ENCODE measurements around the gene TYW3. TPM values are rescaled to one million over a fixed set of nuclear protein-coding genes. Genes with fewer than 3 reads are reported as not detected.

TYW3 gene
- total and polyA plus RNA-seq, 2 of the 13 experiments (the other 11 are each of a cell fraction or from before 2014, with no cell fraction given): 17.6 to 45.8 TPM

- TF ChIP-seq HNF1B (CRISPR knock-in tag; IDR thresholded peaks at IDR 0.05) (no peak), ZNF747 (CRISPR knock-in tag; IDR thresholded peaks at IDR 0.05; ENCODE audit: borderline replicate concordance) (no peak), ZNF703 (CRISPR knock-in tag; IDR thresholded peaks at IDR 0.05; ENCODE audit: borderline replicate concordance) (no peak)
Observed at GRCh38 chr1:74790453-74790852, 57.5 kb downstream of the TYW3 start (continued).

- no peaks in the 10 kb centered on the region for H3K36me3 ChIP-seq (replicated peaks in 1 of 2; ENCODE audit: control insufficient read depth in 1 of 2, insufficient read depth in 2 of 2, low read length in 2 of 2)
- no peak overlapping the region for H3K9ac ChIP-seq (ENCODE audit: insufficient read depth, low read depth, low read length)
- in situ Hi-C loops (cut with HindIII; ENCODE audit: extremely low pct_ligation_motif_present, low pct_unique_long_range_greater_than_20kb) (no loop called here), intact Hi-C loops (cut with micrococcal nuclease; ENCODE audit: unreplicated experiment) (no loop called here)
- no peaks in the 10 kb centered on the region for H3K79me2 ChIP-seq (ENCODE audit: insufficient read depth, low read length)
- under 1% methylated on average over 2 of the region's 2 CpGs for WGBS (ENCODE audit: low lambda C conversion rate)
- TF ChIP-seq HNF1B (CRISPR knock-in tag; IDR thresholded peaks at IDR 0.05): no peak
- TF ChIP-seq RFXAP (CRISPR knock-in tag; IDR thresholded peaks at IDR 0.05; ENCODE audit: borderline replicate concordance): no peak
- TF ChIP-seq SOX6 (IDR thresholded peaks at IDR 0.05): no peak
- no peak for TF ChIP-seq SOX6 (CRISPR knock-in tag; IDR thresholded peaks at IDR 0.05)
- no peak for TF ChIP-seq CENPT (CRISPR knock-in tag; IDR thresholded peaks at IDR 0.05; ENCODE audit: low read depth)
- no peak for TF ChIP-seq ARID3A (IDR thresholded peaks at IDR 0.05; ENCODE audit: low read depth, low read length)
- no peak for TF ChIP-seq ZNF747 (CRISPR knock-in tag; IDR thresholded peaks at IDR 0.05; ENCODE audit: borderline replicate concordance)
- TF ChIP-seq ZNF333 (CRISPR knock-in tag; IDR thresholded peaks at IDR 0.05; ENCODE audit: borderline replicate concordance): no peak
- no peak for TF ChIP-seq SSRP1 (CRISPR knock-in tag; IDR thresholded peaks at IDR 0.05)
- TF ChIP-seq IKZF4 (CRISPR knock-in tag; IDR thresholded peaks at IDR 0.05; ENCODE audit: borderline replicate concordance, low read depth, not compliant biosample characterization): no peak
- no peak for TF ChIP-seq ZNF274 (CRISPR knock-in tag; IDR thresholded peaks at IDR 0.05)
- no peak for TF ChIP-seq ZNF224 (CRISPR knock-in tag; IDR thresholded peaks at IDR 0.05)
- no peak for TF ChIP-seq ZNF562 (CRISPR knock-in tag; IDR thresholded peaks at IDR 0.05; ENCODE audit: borderline replicate concordance)
- TF ChIP-seq, protein P1, sequence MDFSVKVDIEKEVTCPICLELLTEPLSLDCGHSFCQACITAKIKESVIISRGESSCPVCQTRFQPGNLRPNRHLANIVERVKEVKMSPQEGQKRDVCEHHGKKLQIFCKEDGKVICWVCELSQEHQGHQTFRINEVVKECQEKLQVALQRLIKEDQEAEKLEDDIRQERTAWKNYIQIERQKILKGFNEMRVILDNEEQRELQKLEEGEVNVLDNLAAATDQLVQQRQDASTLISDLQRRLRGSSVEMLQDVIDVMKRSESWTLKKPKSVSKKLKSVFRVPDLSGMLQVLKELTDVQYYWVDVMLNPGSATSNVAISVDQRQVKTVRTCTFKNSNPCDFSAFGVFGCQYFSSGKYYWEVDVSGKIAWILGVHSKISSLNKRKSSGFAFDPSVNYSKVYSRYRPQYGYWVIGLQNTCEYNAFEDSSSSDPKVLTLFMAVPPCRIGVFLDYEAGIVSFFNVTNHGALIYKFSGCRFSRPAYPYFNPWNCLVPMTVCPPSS (IDR thresholded peaks at IDR 0.05): no peak
- H3K27ac ChIP-seq (ENCODE audit: extremely low read length, insufficient read depth, low read length): no peak overlapping the region
- H3K4me3 ChIP-seq (replicated peaks in 1 of 3; ENCODE audit: insufficient read depth in 1 of 3, low read depth in 2 of 3, low read length in 3 of 3): no peak overlapping the region
- no peaks in the 10 kb centered on the region for H4K20me1 ChIP-seq (ENCODE audit: insufficient read depth, low read length)
- no peaks in the 10 kb centered on the region for H3K4me1 ChIP-seq (ENCODE audit: insufficient read depth, low read length)
- no peak for ATAC-seq
- no peak for FAIRE-seq
- no TSS peak for BruUV-seq (replicated peaks)
- DNase-seq (ENCODE audit: low spot score): no peak
- no peak overlapping the region for H2AFZ ChIP-seq (ENCODE audit: low read length)
- H3K4me2 ChIP-seq (ENCODE audit: low read depth, low read length): no peak overlapping the region
- CTCF ChIA-PET (ENCODE audit: low intra/inter-chr PET ratio, low total read pairs): no interaction called here
- POLR2A ChIA-PET: no interaction called here
- H3K27me3 ChIP-seq (ENCODE audit: control insufficient read depth in 1 of 2, insufficient read depth in 2 of 2, low read length in 2 of 2): no peaks in the 10 kb centered on the region
- no peaks in the 10 kb centered on the region for H3K9me3 ChIP-seq (ENCODE audit: low read length)
Observed at GRCh38 chr1:74791491-74791890, 58.5 kb downstream of the TYW3 start.

Data from HepG2 (cell line).